Measurements from ENCODE around the gene CRIP2. TPM values are rescaled to one million over a fixed set of nuclear protein-coding genes. Genes with fewer than 3 reads are reported as not detected.

The CRIP2 gene
- total and polyA plus RNA-seq, 2 of the 13 experiments (the other 11 are each of a cell fraction or from before 2014, with no cell fraction given): 31.6 to 37.9 TPM

GRCh38 chr14:105480807-105481801 lies 6.5 kb downstream of the CRIP2 start (continued):
- TF ChIP-seq MXD1 (CRISPR knock-in tag; IDR thresholded peaks at IDR 0.05): no peak
- no peak for TF ChIP-seq ZNF383 (CRISPR knock-in tag; IDR thresholded peaks at IDR 0.05; ENCODE audit: borderline replicate concordance)
- no peak for TF ChIP-seq PTBP1 (IDR thresholded peaks at IDR 0.05; ENCODE audit: low read depth, low read length, poor library complexity, severe bottlenecking)
- no peak for TF ChIP-seq SKI (IDR thresholded peaks at IDR 0.05; ENCODE audit: partially characterized antibody)
- peak; percentile 83 for TF ChIP-seq ZNF687 (CRISPR knock-in tag; IDR thresholded peaks at IDR 0.05)
- no peak for TF ChIP-seq DR1 (CRISPR knock-in tag; IDR thresholded peaks at IDR 0.05)
- TF ChIP-seq ZBED4 (CRISPR knock-in tag; IDR thresholded peaks at IDR 0.05; ENCODE audit: borderline replicate concordance): no peak
- TF ChIP-seq NPAS2 (CRISPR knock-in tag; IDR thresholded peaks at IDR 0.05; ENCODE audit: borderline replicate concordance): no peak
- peak; percentile 26 for TF ChIP-seq HNRNPLL (IDR thresholded peaks at IDR 0.05; ENCODE audit: low read depth, low read length, poor library complexity, severe bottlenecking)
- peak; percentile 11; the same call in 1 of the 2 replicates for TF ChIP-seq ELF1 (CRISPR knock-in tag; IDR thresholded peaks at IDR 0.05)
- peak; percentile 56; the same call in 1 of the 2 replicates for TF ChIP-seq RXRB (CRISPR knock-in tag; IDR thresholded peaks at IDR 0.05; ENCODE audit: borderline replicate concordance)
- no peak; the same call in 1 of the 2 replicates for TF ChIP-seq PAXIP1 (CRISPR knock-in tag; conservative IDR thresholded peaks at IDR 0.05)
- TF ChIP-seq DRAP1 (CRISPR knock-in tag; IDR thresholded peaks at IDR 0.05): no peak
- TF ChIP-seq PHF20 (CRISPR knock-in tag; IDR thresholded peaks at IDR 0.05): 0 out of 2 replicates have a peak, but pooled peaks have one; percentile 22

Data from HepG2 (cell line).